DOHH2 (cell line): ENCODE data around the gene PDE8A.

Experiments used
- H3F3A ChIP-seq: fragments of 200-600 bp; sonication (generic), shearing (Covaris generic); 2 replicates; pipeline ENCODE4 v1.6.0; 2016; ENCODE audit warnings: antibody characterized with exemption, mild to moderate bottlenecking; ENCODE audit not compliant: control insufficient read depth, insufficient read depth
- H3K27ac ChIP-seq: fragments of 200-600 bp; sonication (generic); 2 replicates; pipeline ENCODE4 v1.5.1; 2014; ENCODE audit warnings: low read depth, mild to moderate bottlenecking, low read length, moderate library complexity
- H3K27me3 ChIP-seq: fragments of 200-600 bp; sonication (generic); 2 replicates; pipeline ENCODE4 v1.6.1; 2014; ENCODE audit warnings: mild to moderate bottlenecking, low read length, mixed read lengths; ENCODE audit not compliant: control insufficient read depth
- H3K36me3 ChIP-seq: fragments of 200-600 bp; sonication (generic); 2 replicates; pipeline ENCODE4 v1.6.1; 2014; ENCODE audit warnings: mild to moderate bottlenecking, low read length, moderate library complexity, mixed read lengths; ENCODE audit not compliant: control insufficient read depth
- H3K4me1 ChIP-seq: fragments of 200-600 bp; sonication (generic); 2 replicates; pipeline ENCODE4 v1.6.1; 2014; ENCODE audit warnings: mild to moderate bottlenecking, low read length, mixed read lengths; ENCODE audit not compliant: control insufficient read depth
- H3K4me2 ChIP-seq: fragments of 200-600 bp; sonication (generic); 2 replicates; pipeline ENCODE4 v1.6.0; 2014; ENCODE audit warnings: mild to moderate bottlenecking, low read length, moderate library complexity
- H3K4me3 ChIP-seq: fragments of 200-600 bp; sonication (generic); 2 replicates; pipeline ENCODE4 v1.5.1; 2014; ENCODE audit warnings: mild to moderate bottlenecking, low read length, mixed read lengths
- H3K79me2 ChIP-seq: fragments of 200-600 bp; sonication (generic); 2 replicates; pipeline ENCODE4 v1.6.1; 2014; ENCODE audit warnings: mild to moderate bottlenecking, low read length, mixed read lengths; ENCODE audit not compliant: control insufficient read depth
- H3K9me2 ChIP-seq: fragments of 200-600 bp; sonication (generic); replicated peaks from 2 replicates; pipeline ENCODE4 v1.6.1; 2014; ENCODE audit warnings: mild to moderate bottlenecking, low read length, mixed read lengths; ENCODE audit not compliant: control insufficient read depth
- H3K9me3 ChIP-seq: fragments of 200-600 bp; sonication (generic); 2 replicates; pipeline ENCODE4 v1.6.1; 2014; ENCODE audit warnings: antibody characterized with exemption, low read length, mixed read lengths; ENCODE audit not compliant: control insufficient read depth, insufficient read depth
- H4K20me1 ChIP-seq: fragments of 200-600 bp; sonication (generic); 2 replicates; pipeline ENCODE4 v1.6.0; 2014; ENCODE audit warnings: low read depth, mild to moderate bottlenecking, antibody characterized with exemption, low read length, moderate library complexity; ENCODE audit not compliant: control insufficient read depth, insufficient read depth
- EZH2phosphoT487 ChIP-seq: fragments of 200-600 bp; sonication (generic); IDR thresholded peaks from 2 replicates; pipeline ENCODE4 v1.6.1; 2017; ENCODE audit warnings: borderline replicate concordance, mild to moderate bottlenecking, antibody characterized with exemption, low read length, moderate library complexity, mixed read lengths
- TF ChIP-seq, protein P1 (sequence below): fragments of 200-600 bp; sonication (generic); IDR thresholded peaks from one replicate; pipeline ENCODE4 v1.5.1; 2014; ENCODE audit warnings: antibody characterized with exemption, mild to moderate bottlenecking, low read depth, low read length; ENCODE audit not compliant: poor library complexity, severe bottlenecking

PDE8A gene

DNA sequence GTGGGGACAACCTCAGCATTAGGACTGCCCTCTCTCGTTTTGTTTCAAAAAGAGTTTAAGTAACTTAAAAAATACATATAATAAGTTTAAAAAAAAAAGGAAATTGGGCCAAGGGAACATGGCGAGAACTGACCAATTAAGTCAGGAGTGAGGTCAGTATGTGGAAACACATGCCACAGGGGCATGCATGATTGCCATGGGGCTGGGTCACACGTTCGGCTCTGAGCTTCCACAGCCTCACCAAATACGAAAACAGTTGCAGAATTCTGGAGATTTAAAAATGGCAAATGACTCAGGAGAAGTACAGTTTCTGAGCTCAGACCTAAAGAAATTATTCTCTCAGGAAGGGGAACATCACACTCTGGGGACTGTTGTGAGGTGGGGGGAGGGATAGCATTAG, 24.1 kb downstream of the PDE8A start:
- no peak overlapping the region for H3K4me3 ChIP-seq
- H3K9me3 ChIP-seq = no peaks in the 10 kb centered on the region
- TF ChIP-seq EZH2phosphoT487 = no peak
- TF ChIP-seq, protein P1, sequence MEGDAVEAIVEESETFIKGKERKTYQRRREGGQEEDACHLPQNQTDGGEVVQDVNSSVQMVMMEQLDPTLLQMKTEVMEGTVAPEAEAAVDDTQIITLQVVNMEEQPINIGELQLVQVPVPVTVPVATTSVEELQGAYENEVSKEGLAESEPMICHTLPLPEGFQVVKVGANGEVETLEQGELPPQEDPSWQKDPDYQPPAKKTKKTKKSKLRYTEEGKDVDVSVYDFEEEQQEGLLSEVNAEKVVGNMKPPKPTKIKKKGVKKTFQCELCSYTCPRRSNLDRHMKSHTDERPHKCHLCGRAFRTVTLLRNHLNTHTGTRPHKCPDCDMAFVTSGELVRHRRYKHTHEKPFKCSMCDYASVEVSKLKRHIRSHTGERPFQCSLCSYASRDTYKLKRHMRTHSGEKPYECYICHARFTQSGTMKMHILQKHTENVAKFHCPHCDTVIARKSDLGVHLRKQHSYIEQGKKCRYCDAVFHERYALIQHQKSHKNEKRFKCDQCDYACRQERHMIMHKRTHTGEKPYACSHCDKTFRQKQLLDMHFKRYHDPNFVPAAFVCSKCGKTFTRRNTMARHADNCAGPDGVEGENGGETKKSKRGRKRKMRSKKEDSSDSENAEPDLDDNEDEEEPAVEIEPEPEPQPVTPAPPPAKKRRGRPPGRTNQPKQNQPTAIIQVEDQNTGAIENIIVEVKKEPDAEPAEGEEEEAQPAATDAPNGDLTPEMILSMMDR = no peak
- no peak overlapping the region for H3K4me2 ChIP-seq
- no peaks in the 10 kb centered on the region for H3K27me3 ChIP-seq
- H3K9me2 ChIP-seq = no peaks in the 10 kb centered on the region
- H3K36me3 ChIP-seq = no peaks in the 10 kb centered on the region
- peaks cover 50% of the 10 kb centered on the region for H3K79me2 ChIP-seq
- H3K4me1 ChIP-seq = peaks cover 58% of the 10 kb centered on the region
- H3F3A ChIP-seq = peaks cover 17% of the 10 kb centered on the region
- H3K27ac ChIP-seq = no peak overlapping the region
- H4K20me1 ChIP-seq = no peaks in the 10 kb centered on the region

DNA sequence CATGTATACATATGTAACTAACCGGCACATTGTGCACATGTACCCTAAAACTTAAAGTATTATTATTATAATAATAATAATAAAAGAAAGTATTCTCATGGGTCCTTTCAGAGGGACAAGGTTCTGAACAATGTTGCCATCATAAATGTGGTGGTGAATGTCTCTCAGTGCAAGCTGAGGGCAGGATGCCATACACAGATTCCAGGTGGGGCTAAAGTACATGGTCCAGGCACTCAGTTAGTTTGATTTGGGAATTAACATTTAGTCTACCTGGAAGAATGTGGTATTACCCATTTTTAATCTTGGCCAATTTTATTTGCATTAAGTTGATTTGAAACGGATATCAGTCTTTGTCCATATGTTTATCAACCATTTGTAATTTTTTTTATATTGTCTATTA, 24.5 kb downstream of the PDE8A start:
- H3K79me2 ChIP-seq = peaks cover 51% of the 10 kb centered on the region

DNA sequence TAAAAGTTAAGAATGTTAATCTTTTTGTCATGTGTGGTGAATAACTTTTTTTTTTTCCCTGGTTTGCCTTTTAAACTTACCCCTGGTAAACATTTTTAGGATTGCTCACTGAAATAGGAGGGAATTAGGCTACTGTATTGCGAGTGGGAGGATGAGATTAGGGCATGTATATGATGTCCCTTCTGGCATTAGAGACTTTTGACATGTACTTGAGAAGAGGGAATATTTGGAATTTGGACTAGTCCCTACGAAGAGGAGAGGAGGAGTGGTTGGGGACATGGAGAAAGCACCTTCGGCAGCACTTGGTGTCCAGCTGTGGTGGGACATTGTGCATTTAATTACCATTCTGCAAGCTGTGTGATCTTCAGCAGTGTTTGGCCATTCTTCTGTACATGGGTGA, 25.0 kb downstream of the PDE8A start:
- TF ChIP-seq EZH2phosphoT487 = no peak
- TF ChIP-seq, protein P1 = no peak
- Histone ChIP-seq H3K9me2 (no peaks in the 10 kb centered on the region), H3K36me3 (no peaks in the 10 kb centered on the region), H3K4me2 (no peak overlapping the region), H4K20me1 (no peaks in the 10 kb centered on the region), H3F3A (peaks cover 17% of the 10 kb centered on the region), H3K27me3 (no peaks in the 10 kb centered on the region), H3K4me3 (no peak overlapping the region), H3K27ac (no peak overlapping the region), H3K4me1 (peaks cover 67% of the 10 kb centered on the region), H3K9me3 (no peaks in the 10 kb centered on the region), H3K79me2 (peaks cover 50% of the 10 kb centered on the region)

More for the DNA sequence above, 24.5 kb downstream of the PDE8A start:
- no peaks in the 10 kb centered on the region for H3K9me2 ChIP-seq
- no peaks in the 10 kb centered on the region for H3K36me3 ChIP-seq
- TF ChIP-seq, protein P1 = no peak
- no peak for TF ChIP-seq EZH2phosphoT487
- peaks cover 17% of the 10 kb centered on the region for H3F3A ChIP-seq
- no peaks in the 10 kb centered on the region for H3K9me3 ChIP-seq
- peaks cover 63% of the 10 kb centered on the region for H3K4me1 ChIP-seq
- no peak overlapping the region for H3K4me3 ChIP-seq
- no peaks in the 10 kb centered on the region for H4K20me1 ChIP-seq
- no peaks in the 10 kb centered on the region for H3K27me3 ChIP-seq
- no peak overlapping the region for H3K27ac ChIP-seq
- no peak overlapping the region for H3K4me2 ChIP-seq

DNA sequence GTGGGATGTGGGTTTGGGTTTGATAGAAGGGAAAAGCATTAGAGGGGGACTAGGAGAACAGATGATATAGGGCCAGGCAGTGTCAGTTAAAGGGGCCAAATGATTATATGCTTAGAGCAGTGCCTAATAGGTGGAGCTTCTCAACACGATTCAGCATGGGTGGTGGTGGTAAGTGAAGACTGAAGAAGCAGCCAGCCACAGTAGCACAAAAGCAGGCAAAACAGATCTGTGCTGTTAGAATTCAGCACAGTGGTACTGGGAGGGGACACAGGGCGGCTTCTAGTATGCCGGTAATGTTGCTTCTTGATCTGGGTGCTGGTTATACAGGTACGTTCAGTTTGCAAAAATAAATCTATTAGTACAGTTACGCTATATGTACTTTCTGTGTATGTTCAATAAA, 25.5 kb downstream of the PDE8A start:
- Histone ChIP-seq H3K4me1 (peaks cover 67% of the 10 kb centered on the region), H4K20me1 (no peaks in the 10 kb centered on the region), H3K79me2 (peaks cover 45% of the 10 kb centered on the region)

More for the DNA sequence above, 25.5 kb downstream of the PDE8A start:
- no peak overlapping the region for H3K4me3 ChIP-seq
- H3K4me2 ChIP-seq = no peak overlapping the region
- H3F3A ChIP-seq = peaks cover 17% of the 10 kb centered on the region
- H3K9me3 ChIP-seq = no peaks in the 10 kb centered on the region
- TF ChIP-seq, protein P1 = no peak
- no peak for TF ChIP-seq EZH2phosphoT487
- H3K36me3 ChIP-seq = no peaks in the 10 kb centered on the region
- no peaks in the 10 kb centered on the region for H3K27me3 ChIP-seq
- no peak overlapping the region for H3K27ac ChIP-seq
- H3K9me2 ChIP-seq = no peaks in the 10 kb centered on the region
